DOHH2 (cell line): ENCODE results near the gene TDRD7.

Source experiments
- CTCF ChIP-seq: fragments of 200-600 bp; sonication (generic); IDR thresholded peaks from one replicate; pipeline ENCODE4 v1.5.1; 2014; ENCODE audit warnings: antibody characterized with exemption, mild to moderate bottlenecking, low read depth, low read length; ENCODE audit not compliant: poor library complexity, severe bottlenecking
- EZH2phosphoT487 ChIP-seq: fragments of 200-600 bp; sonication (generic); IDR thresholded peaks from 2 replicates; pipeline ENCODE4 v1.6.1; 2017; ENCODE audit warnings: borderline replicate concordance, mild to moderate bottlenecking, antibody characterized with exemption, low read length, moderate library complexity, mixed read lengths

GRCh38 chr9:97528529-97529230 lies 116.8 kb downstream of the TDRD7 start:
- TF ChIP-seq CTCF (no peak), EZH2phosphoT487 (no peak)
